Measurements from ENCODE around the gene WWTR1.

DNA sequence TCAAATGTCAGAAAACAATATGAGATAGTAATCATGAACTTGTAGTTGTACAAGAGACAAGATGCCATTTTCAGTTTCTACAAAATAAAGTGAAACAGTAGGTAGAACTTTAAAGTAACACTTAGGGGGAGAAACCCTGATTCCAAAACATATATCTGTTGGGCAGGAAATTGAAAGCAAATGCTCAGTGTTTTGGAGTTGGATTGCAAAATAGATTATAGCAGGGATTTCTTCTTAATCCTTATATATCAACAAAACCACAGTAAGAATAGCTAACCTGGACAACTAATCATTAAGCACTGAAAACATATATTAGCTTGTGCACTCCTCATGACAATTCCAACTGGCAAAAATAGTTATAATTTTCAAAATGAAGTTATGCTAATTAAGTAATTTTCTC lies 47.6 kb upstream of the WWTR1 start:
- TF ChIP-seq, protein P1, sequence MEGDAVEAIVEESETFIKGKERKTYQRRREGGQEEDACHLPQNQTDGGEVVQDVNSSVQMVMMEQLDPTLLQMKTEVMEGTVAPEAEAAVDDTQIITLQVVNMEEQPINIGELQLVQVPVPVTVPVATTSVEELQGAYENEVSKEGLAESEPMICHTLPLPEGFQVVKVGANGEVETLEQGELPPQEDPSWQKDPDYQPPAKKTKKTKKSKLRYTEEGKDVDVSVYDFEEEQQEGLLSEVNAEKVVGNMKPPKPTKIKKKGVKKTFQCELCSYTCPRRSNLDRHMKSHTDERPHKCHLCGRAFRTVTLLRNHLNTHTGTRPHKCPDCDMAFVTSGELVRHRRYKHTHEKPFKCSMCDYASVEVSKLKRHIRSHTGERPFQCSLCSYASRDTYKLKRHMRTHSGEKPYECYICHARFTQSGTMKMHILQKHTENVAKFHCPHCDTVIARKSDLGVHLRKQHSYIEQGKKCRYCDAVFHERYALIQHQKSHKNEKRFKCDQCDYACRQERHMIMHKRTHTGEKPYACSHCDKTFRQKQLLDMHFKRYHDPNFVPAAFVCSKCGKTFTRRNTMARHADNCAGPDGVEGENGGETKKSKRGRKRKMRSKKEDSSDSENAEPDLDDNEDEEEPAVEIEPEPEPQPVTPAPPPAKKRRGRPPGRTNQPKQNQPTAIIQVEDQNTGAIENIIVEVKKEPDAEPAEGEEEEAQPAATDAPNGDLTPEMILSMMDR (conservative IDR thresholded peaks at IDR 0.05; ENCODE audit: low read depth, low read length) = no peak
- TF ChIP-seq, protein P2, sequence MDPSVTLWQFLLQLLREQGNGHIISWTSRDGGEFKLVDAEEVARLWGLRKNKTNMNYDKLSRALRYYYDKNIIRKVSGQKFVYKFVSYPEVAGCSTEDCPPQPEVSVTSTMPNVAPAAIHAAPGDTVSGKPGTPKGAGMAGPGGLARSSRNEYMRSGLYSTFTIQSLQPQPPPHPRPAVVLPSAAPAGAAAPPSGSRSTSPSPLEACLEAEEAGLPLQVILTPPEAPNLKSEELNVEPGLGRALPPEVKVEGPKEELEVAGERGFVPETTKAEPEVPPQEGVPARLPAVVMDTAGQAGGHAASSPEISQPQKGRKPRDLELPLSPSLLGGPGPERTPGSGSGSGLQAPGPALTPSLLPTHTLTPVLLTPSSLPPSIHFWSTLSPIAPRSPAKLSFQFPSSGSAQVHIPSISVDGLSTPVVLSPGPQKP (IDR thresholded peaks at IDR 0.05; ENCODE audit: borderline replicate concordance, low read depth, low read length) = no peak
- no peak for TF ChIP-seq MXI1 (IDR thresholded peaks at IDR 0.05; ENCODE audit: borderline replicate concordance, low read depth, low read length)
- no peak for TF ChIP-seq POLR2A (IDR thresholded peaks at IDR 0.05; ENCODE audit: low read depth, low read length)

All from IMR-90 (cell line).